Liver (tissue), 9 donors: ENCODE measurements around the gene SERPINA10. TPM values are rescaled to one million over a fixed set of nuclear protein-coding genes. Genes with fewer than 3 reads are reported as not detected.

Source experiments
- DNase-seq: peaks from one replicate; pipeline ENCODE4 v3.0.0-alpha.2; 2017; ENCODE audit warnings: low spot score
- H3K27ac ChIP-seq, 2 donors: one replicate each; pipeline ENCODE4 v1.7.0; 2013; ENCODE audit warnings: inconsistent platforms in 2 of 2, low read length in 2 of 2, control low read depth in 1 of 2, low read depth in 1 of 2, mild to moderate bottlenecking in 1 of 2
- H3K27me3 ChIP-seq, 4 donors: one replicate each; pipeline versions ENCODE4 v1.6.1 to v1.7.0; 2013; ENCODE audit warnings: low read length in 3 of 4, inconsistent platforms in 1 of 4, mild to moderate bottlenecking in 1 of 4, moderate library complexity in 1 of 4; ENCODE audit not compliant: control insufficient read depth in 4 of 4, insufficient read depth in 4 of 4
- H3K36me3 ChIP-seq, 4 donors: one replicate each; pipeline versions ENCODE4 v1.6.1 to v1.7.0; 2013; ENCODE audit warnings: low read length in 3 of 4, mild to moderate bottlenecking in 3 of 4, low read depth in 1 of 4, moderate library complexity in 1 of 4; ENCODE audit not compliant: control insufficient read depth in 4 of 4, insufficient read depth in 3 of 4
- H3K4me1 ChIP-seq, 4 donors: one replicate each; pipeline versions ENCODE4 v1.6.1 to v1.7.0; 2013; ENCODE audit warnings: low read length in 3 of 4, mild to moderate bottlenecking in 3 of 4, moderate library complexity in 1 of 4; ENCODE audit not compliant: control insufficient read depth in 4 of 4, insufficient read depth in 4 of 4
- H3K4me3 ChIP-seq, 3 donors: one replicate each; pipeline versions ENCODE4 v1.6.1 to v1.7.0; 2013; ENCODE audit warnings: low read length in 3 of 3, control low read depth in 1 of 3, low read depth in 1 of 3, mild to moderate bottlenecking in 1 of 3
- H3K9ac ChIP-seq, 2 donors: one replicate each; pipeline ENCODE4 v1.7.0; 2013; ENCODE audit warnings: low read length in 2 of 2, mild to moderate bottlenecking in 2 of 2, moderate library complexity in 2 of 2, control low read depth in 1 of 2, low read depth in 1 of 2
- H3K9me3 ChIP-seq, 4 donors: one replicate each; pipeline versions ENCODE4 v1.6.1 to v1.7.0; 2013; ENCODE audit warnings: low read length in 3 of 4; ENCODE audit not compliant: control insufficient read depth in 4 of 4
- FOXA1 ChIP-seq: IDR thresholded peaks from 2 replicates; pipeline ENCODE4 v1.6.1; 2016; ENCODE audit warnings: antibody characterized with exemption
- FOXA2 ChIP-seq: IDR thresholded peaks from 2 replicates; pipeline ENCODE4 v1.6.1; 2016; ENCODE audit warnings: antibody characterized with exemption
- GABPA ChIP-seq, 2 donors: IDR thresholded peaks in 1 of 2; conservative IDR thresholded peaks in 1 of 2; 2 replicates each; pipeline ENCODE4 v1.6.1; 2016; ENCODE audit warnings: antibody characterized with exemption in 2 of 2, mild to moderate bottlenecking in 1 of 2, moderate library complexity in 1 of 2
- HNF4A ChIP-seq, 2 donors: conservative IDR thresholded peaks; 2 replicates each; pipeline ENCODE4 v1.6.1; 2016; ENCODE audit warnings: antibody characterized with exemption in 2 of 2, mild to moderate bottlenecking in 2 of 2
- RAD21 ChIP-seq, 2 donors: IDR thresholded peaks; 2 replicates each; pipeline ENCODE4 v1.6.1; 2016; ENCODE audit warnings: antibody characterized with exemption in 2 of 2, mild to moderate bottlenecking in 2 of 2
- RXRA ChIP-seq, 2 donors: IDR thresholded peaks; 2 replicates each; pipeline ENCODE4 v1.6.1; 2017 to 2018; ENCODE audit warnings: antibody characterized with exemption in 2 of 2, mild to moderate bottlenecking in 1 of 2
- SP1 ChIP-seq: IDR thresholded peaks from 2 replicates; pipeline ENCODE4 v1.6.1; 2018; ENCODE audit warnings: antibody characterized with exemption, mild to moderate bottlenecking
- TAF1 ChIP-seq: conservative IDR thresholded peaks from 2 replicates; pipeline ENCODE4 v1.6.1; 2016; ENCODE audit warnings: antibody characterized with exemption, mild to moderate bottlenecking
- polyA plus RNA-seq, 2 donors: library from polyadenylated mRNA; stranded (reverse) in 1 of 2; unstranded in 1 of 2; fragments of 200-250 nt in 1 of 2; fragments of >200 nt in 1 of 2; fragmentation: Nextera tagmentation in 1 of 2; extraction: Ambion mirVana in 1 of 2; gene quantifications; one replicate each; pipeline versions ENCODE4 v1.2.1 to v1.2.3, GENCODE V29; 2013 to 2015
- total RNA-seq, 2 donors: library from RNA; depleted of rRNA; stranded (reverse); fragments of >200 nt; gene quantifications; one replicate each; pipeline ENCODE4 v1.2.3, GENCODE V29; 2014
- TF ChIP-seq, protein P1 (sequence below): IDR thresholded peaks from 2 replicates; pipeline ENCODE4 v1.6.1; 2016; ENCODE audit warnings: antibody characterized with exemption, mild to moderate bottlenecking
- TF ChIP-seq, protein P2 (sequence below): fragments of 150-350 bp; IDR thresholded peaks from 2 replicates; pipeline ENCODE4 v1.5.1; 2017; ENCODE audit warnings: improper control_type of control experiment, low read depth, low read length; ENCODE audit not compliant: missing input control
- TF ChIP-seq, protein P3 (sequence below): IDR thresholded peaks from 2 replicates; pipeline ENCODE4 v1.6.1; 2016; ENCODE audit warnings: antibody characterized with exemption
- donor health status: healthy.
- donor health status: healthy.
- donor health status: healthy.
- donor health status: healthy.
- donor health status: healthy.

The SERPINA10 gene
- total and polyA plus RNA-seq, 4 donors: 105 to 363 (median 194) TPM

DNA sequence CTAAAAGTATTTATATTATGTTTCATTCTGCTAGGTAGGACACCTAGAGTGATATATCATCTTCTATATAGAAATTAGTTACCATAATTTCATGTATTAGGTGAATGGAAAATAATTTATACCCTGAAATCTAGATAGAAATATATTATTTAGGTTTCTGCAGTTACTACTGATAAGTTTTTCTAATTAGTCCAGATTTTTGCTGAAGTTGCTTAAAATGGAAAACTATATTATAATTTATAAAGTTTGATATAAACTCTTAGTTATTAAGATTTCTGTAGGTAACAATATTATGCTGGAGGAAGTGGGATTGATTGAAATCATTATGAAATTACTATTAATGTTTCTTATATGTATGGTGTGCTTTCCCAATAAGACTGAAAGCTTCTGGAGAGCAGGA is 56.0 kb downstream of the SERPINA10 start:
- no peak overlapping the region for H3K4me3 ChIP-seq
- H3K27me3 ChIP-seq: no peaks in the 10 kb centered on the region
- DNase-seq: no peak
- H3K9ac ChIP-seq: no peak overlapping the region
- no peak overlapping the region for H3K27ac ChIP-seq
- no peaks in the 10 kb centered on the region for H3K4me1 ChIP-seq
- no peaks in the 10 kb centered on the region for H3K9me3 ChIP-seq
- no peak for TF ChIP-seq RXRA (IDR thresholded peaks at IDR 0.05)
- no peak for TF ChIP-seq FOXA1
- TF ChIP-seq FOXA2: no peak
- TF ChIP-seq SP1: no peak
- TF ChIP-seq TAF1: no peak
- no peak for TF ChIP-seq GABPA (IDR thresholded peaks at IDR 0.05 in 1 of 2, conservative IDR thresholded peaks at IDR 0.05 in 1 of 2)
- TF ChIP-seq, protein P1, sequence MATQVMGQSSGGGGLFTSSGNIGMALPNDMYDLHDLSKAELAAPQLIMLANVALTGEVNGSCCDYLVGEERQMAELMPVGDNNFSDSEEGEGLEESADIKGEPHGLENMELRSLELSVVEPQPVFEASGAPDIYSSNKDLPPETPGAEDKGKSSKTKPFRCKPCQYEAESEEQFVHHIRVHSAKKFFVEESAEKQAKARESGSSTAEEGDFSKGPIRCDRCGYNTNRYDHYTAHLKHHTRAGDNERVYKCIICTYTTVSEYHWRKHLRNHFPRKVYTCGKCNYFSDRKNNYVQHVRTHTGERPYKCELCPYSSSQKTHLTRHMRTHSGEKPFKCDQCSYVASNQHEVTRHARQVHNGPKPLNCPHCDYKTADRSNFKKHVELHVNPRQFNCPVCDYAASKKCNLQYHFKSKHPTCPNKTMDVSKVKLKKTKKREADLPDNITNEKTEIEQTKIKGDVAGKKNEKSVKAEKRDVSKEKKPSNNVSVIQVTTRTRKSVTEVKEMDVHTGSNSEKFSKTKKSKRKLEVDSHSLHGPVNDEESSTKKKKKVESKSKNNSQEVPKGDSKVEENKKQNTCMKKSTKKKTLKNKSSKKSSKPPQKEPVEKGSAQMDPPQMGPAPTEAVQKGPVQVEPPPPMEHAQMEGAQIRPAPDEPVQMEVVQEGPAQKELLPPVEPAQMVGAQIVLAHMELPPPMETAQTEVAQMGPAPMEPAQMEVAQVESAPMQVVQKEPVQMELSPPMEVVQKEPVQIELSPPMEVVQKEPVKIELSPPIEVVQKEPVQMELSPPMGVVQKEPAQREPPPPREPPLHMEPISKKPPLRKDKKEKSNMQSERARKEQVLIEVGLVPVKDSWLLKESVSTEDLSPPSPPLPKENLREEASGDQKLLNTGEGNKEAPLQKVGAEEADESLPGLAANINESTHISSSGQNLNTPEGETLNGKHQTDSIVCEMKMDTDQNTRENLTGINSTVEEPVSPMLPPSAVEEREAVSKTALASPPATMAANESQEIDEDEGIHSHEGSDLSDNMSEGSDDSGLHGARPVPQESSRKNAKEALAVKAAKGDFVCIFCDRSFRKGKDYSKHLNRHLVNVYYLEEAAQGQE: no peak
- TF ChIP-seq, protein P2, sequence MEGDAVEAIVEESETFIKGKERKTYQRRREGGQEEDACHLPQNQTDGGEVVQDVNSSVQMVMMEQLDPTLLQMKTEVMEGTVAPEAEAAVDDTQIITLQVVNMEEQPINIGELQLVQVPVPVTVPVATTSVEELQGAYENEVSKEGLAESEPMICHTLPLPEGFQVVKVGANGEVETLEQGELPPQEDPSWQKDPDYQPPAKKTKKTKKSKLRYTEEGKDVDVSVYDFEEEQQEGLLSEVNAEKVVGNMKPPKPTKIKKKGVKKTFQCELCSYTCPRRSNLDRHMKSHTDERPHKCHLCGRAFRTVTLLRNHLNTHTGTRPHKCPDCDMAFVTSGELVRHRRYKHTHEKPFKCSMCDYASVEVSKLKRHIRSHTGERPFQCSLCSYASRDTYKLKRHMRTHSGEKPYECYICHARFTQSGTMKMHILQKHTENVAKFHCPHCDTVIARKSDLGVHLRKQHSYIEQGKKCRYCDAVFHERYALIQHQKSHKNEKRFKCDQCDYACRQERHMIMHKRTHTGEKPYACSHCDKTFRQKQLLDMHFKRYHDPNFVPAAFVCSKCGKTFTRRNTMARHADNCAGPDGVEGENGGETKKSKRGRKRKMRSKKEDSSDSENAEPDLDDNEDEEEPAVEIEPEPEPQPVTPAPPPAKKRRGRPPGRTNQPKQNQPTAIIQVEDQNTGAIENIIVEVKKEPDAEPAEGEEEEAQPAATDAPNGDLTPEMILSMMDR: no peak
- TF ChIP-seq, protein P3, sequence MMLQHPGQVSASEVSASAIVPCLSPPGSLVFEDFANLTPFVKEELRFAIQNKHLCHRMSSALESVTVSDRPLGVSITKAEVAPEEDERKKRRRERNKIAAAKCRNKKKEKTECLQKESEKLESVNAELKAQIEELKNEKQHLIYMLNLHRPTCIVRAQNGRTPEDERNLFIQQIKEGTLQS: no peak
- TF ChIP-seq HNF4A (conservative IDR thresholded peaks at IDR 0.05): no peak
- TF ChIP-seq RAD21 (IDR thresholded peaks at IDR 0.05): no peak
- H3K36me3 ChIP-seq: no peaks in the 10 kb centered on the region

Other genes with a start within 250 kb of the SERPINA10 start
- 10 to 100 TPM; 33.8 to 53.2 TPM for gene DDX24, start 212.1 kb downstream of the SERPINA10 start, total RNA-seq
- 10 to 100 TPM; 42.5 to 59.7 TPM for gene DDX24, start 212.1 kb downstream of the SERPINA10 start, polyA plus RNA-seq
- 1 to 10 TPM; 3.7 to 4.4 TPM for gene IFI27L1, start 212.0 kb downstream of the SERPINA10 start, total RNA-seq
- gene IFI27L1, start 212.0 kb downstream of the SERPINA10 start, polyA plus RNA-seq: 1 to 10 TPM; 6.8 to 8.1 TPM
- gene IFI27, start 182.5 kb downstream of the SERPINA10 start, total RNA-seq: 10 to 100 TPM; 12.7 to 25.8 TPM
- gene IFI27, start 182.5 kb downstream of the SERPINA10 start, polyA plus RNA-seq: 100 to 1,000 TPM in 1 of 2 donors, 10 to 100 TPM in 1; 58.6 to 170 TPM
- 1 to 10 TPM; 1.7 to 6.1 TPM for gene IFI27L2, start 163.7 kb downstream of the SERPINA10 start, total RNA-seq
- gene IFI27L2, start 163.7 kb downstream of the SERPINA10 start, polyA plus RNA-seq: 1 to 10 TPM; 6.0 to 7.2 TPM
- gene PPP4R4, start 118.9 kb downstream of the SERPINA10 start, total RNA-seq: 1 to 10 TPM in 1 of 2 donors, under 1 TPM in 1; 0.67 to 1.3 TPM
- 1 to 10 TPM in 1 of 2 donors, under 1 TPM in 1; 0.52 to 2.4 TPM for gene PPP4R4, start 118.9 kb downstream of the SERPINA10 start, polyA plus RNA-seq
- 100 to 1,000 TPM; 188 to 330 TPM for gene SERPINA6, start 30.1 kb upstream of the SERPINA10 start, total RNA-seq
- 100 to 1,000 TPM; 327 to 357 TPM for gene SERPINA6, start 30.1 kb upstream of the SERPINA10 start, polyA plus RNA-seq
- not detected for gene SERPINA2, start 73.4 kb upstream of the SERPINA10 start, total RNA-seq
- not detected for gene SERPINA2, start 73.4 kb upstream of the SERPINA10 start, polyA plus RNA-seq
- over 10,000 TPM; 10,220 to 22,719 TPM for gene SERPINA1, start 95.3 kb upstream of the SERPINA10 start, total RNA-seq
- over 10,000 TPM; 28,447 to 47,972 TPM for gene SERPINA1, start 95.3 kb upstream of the SERPINA10 start, polyA plus RNA-seq
- 10 to 100 TPM; 32.6 to 89.4 TPM for gene SERPINA11, start 159.5 kb upstream of the SERPINA10 start, total RNA-seq
- gene SERPINA11, start 159.5 kb upstream of the SERPINA10 start, polyA plus RNA-seq: 100 to 1,000 TPM; 145 to 283 TPM
- not detected for gene SERPINA9, start 182.9 kb upstream of the SERPINA10 start, total RNA-seq
- not detected for gene SERPINA9, start 182.9 kb upstream of the SERPINA10 start, polyA plus RNA-seq
- not detected for gene SERPINA12, start 216.2 kb upstream of the SERPINA10 start, total RNA-seq
- gene SERPINA12, start 216.2 kb upstream of the SERPINA10 start, polyA plus RNA-seq: under 1 TPM in 1 of 2 donors, not detected in 1; 0.28 TPM